Retinal pigment epithelial cell (primary cell): Measurements from ENCODE around the gene CCDC54.

Experiments
- DNase-seq: peaks from one replicate; pipeline ENCODE4 v3.0.0-alpha.2; 2010; ENCODE audit warnings: low read depth
- H3K4me3 ChIP-seq: 2 replicates; pipeline ENCODE4 v1.5.1; 2011; ENCODE audit warnings: mild to moderate bottlenecking, low read length, control low read depth, moderate library complexity
- CTCF ChIP-seq: conservative IDR thresholded peaks from 2 replicates; pipeline ENCODE4 v1.5.1; 2011; ENCODE audit warnings: low read depth, low read length, control low read depth, inconsistent platforms

The CCDC54 gene

GRCh38 chr3:107426223-107426622, 49.0 kb downstream of the CCDC54 start:
- DNase-seq, result no peak
- TF ChIP-seq CTCF, result no peak
- no peak overlapping the region for H3K4me3 ChIP-seq
